Astrocyte (in vitro differentiated cells and primary cell): Measurements from ENCODE around the gene ZMIZ1. TPM values are rescaled to one million over a fixed set of nuclear protein-coding genes. Genes with fewer than 3 reads are reported as not detected.

Source experiments
- DNase-seq: peaks from one replicate; pipeline ENCODE4 v3.0.0-alpha.2; 2010; ENCODE audit warnings: low read depth
- FAIRE-seq: peaks from 2 replicates; lab custom pipeline; 2011; peaks lifted over from hg19 to GRCh38; lab: Jason Lieb, UNC
- H2AFZ ChIP-seq: 2 replicates; pipeline ENCODE4 v1.6.0; 2012; ENCODE audit warnings: low read depth, low read length, inconsistent platforms
- H3K27ac ChIP-seq: 2 replicates; pipeline ENCODE4 v1.5.1; 2011; ENCODE audit warnings: low read depth, low read length, inconsistent platforms
- H3K27me3 ChIP-seq: 2 replicates; pipeline ENCODE4 v1.6.0; 2011; ENCODE audit warnings: low read length, inconsistent platforms; ENCODE audit not compliant: insufficient read depth
- H3K36me3 ChIP-seq: 2 replicates; pipeline ENCODE4 v1.5.1; 2011; ENCODE audit warnings: low read length, inconsistent platforms; ENCODE audit not compliant: insufficient read depth
- H3K4me1 ChIP-seq: 2 replicates; pipeline ENCODE4 v1.5.1; 2011; ENCODE audit warnings: low read length, inconsistent platforms; ENCODE audit not compliant: insufficient read depth
- H3K4me2 ChIP-seq: 2 replicates; pipeline ENCODE4 v1.6.0; 2012; ENCODE audit warnings: low read length, inconsistent platforms
- H3K4me3 ChIP-seq: 2 replicates; pipeline ENCODE4 v1.5.1; 2011; ENCODE audit warnings: low read depth, mild to moderate bottlenecking, low read length, inconsistent platforms; ENCODE audit not compliant: insufficient read depth
- H3K79me2 ChIP-seq: 2 replicates; pipeline ENCODE4 v1.6.0; 2012; ENCODE audit warnings: mild to moderate bottlenecking, low read length, inconsistent platforms; ENCODE audit not compliant: insufficient read depth
- H3K9ac ChIP-seq: 2 replicates; pipeline ENCODE4 v1.6.0; 2012; ENCODE audit warnings: mild to moderate bottlenecking, low read length, inconsistent platforms
- H3K9me3 ChIP-seq: 2 replicates; pipeline ENCODE4 v1.5.1; 2012; ENCODE audit warnings: low read depth, mild to moderate bottlenecking, low read length, inconsistent platforms; ENCODE audit not compliant: insufficient read depth
- H4K20me1 ChIP-seq: 2 replicates; pipeline ENCODE4 v1.6.0; 2012; ENCODE audit warnings: low read length, inconsistent platforms; ENCODE audit not compliant: insufficient read depth
- H3K27ac Mint-ChIP-seq: one replicate; pipeline ENCODE4 v1.8.0; 2021; ENCODE audit warnings: mild to moderate bottlenecking, mixed read lengths; ENCODE audit not compliant: unreplicated experiment
- H3K27me3 Mint-ChIP-seq: one replicate; pipeline ENCODE4 v1.8.0; 2021; ENCODE audit warnings: low read depth, mixed read lengths; ENCODE audit not compliant: unreplicated experiment
- H3K36me3 Mint-ChIP-seq: one replicate; pipeline ENCODE4 v1.8.0; 2021; ENCODE audit warnings: low read depth, mixed read lengths; ENCODE audit not compliant: unreplicated experiment
- H3K4me1 Mint-ChIP-seq: one replicate; pipeline ENCODE4 v1.8.0; 2021; ENCODE audit warnings: low read depth, mixed read lengths; ENCODE audit not compliant: unreplicated experiment
- H3K4me3 Mint-ChIP-seq: one replicate; pipeline ENCODE4 v1.8.0; 2021; ENCODE audit warnings: mild to moderate bottlenecking, moderate library complexity, mixed read lengths; ENCODE audit not compliant: unreplicated experiment
- H3K9me3 Mint-ChIP-seq: one replicate; pipeline ENCODE4 v1.8.0; 2021; ENCODE audit warnings: mild to moderate bottlenecking, mixed read lengths; ENCODE audit not compliant: unreplicated experiment
- EZH2 ChIP-seq: IDR thresholded peaks from 2 replicates; pipeline ENCODE4 v1.6.1; 2012; ENCODE audit warnings: mild to moderate bottlenecking, low read length, inconsistent platforms; ENCODE audit not compliant: insufficient read depth
- total RNA-seq: library from RNA; stranded (reverse); gene quantifications from 2 replicates; pipeline ENCODE4 v1.2.1, GENCODE V29; 2021
- TF ChIP-seq, protein P1 (sequence below): IDR thresholded peaks from 2 replicates; pipeline ENCODE4 v1.5.1; 2011; ENCODE audit warnings: low read depth, mild to moderate bottlenecking, inconsistent platforms, low read length, moderate library complexity; ENCODE audit not compliant: insufficient read depth

ZMIZ1 gene
- total RNA-seq, 1 donor from 2014 or later = 45.5 TPM

DNA sequence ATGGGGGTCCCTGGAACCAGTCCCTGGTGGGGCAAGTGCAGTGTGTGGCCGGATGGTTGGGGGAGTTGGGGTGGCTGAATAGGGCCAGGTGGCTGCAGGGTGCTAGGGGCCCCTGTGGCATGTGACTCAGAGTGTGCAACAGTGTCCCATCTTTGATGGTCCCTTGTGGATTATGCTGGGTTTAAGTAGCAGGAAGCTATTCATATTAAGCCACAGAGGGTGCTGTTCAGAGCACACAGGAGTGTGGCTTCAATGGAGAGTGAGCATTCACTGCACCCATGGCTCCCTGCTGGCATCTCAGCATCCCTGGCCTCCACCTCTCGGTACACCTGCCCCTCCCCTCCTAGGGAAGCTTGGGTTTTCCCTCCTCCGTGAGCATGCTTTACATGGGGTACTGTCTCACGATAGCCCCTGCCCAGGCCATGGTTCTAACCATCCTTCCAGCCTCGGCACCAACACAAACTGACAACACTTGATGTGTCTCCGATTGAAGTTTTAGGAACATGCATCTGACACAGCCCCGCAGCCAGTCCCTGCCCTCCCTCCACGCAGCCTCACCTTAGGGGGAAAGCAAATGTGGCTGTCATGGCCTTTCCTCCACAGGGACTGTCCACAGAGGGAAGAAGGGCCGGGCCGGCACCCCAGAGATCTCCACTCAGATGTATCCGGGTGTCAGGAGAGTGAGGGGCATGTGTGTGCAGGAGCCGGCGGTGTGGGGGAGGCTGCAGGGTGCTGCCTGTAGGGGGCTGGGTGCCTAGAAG, 248.1 kb downstream of the ZMIZ1 start:
- Histone ChIP-seq H3K36me3 (peaks cover 9% of the 10 kb centered on the region), H3K27ac (no peak overlapping the region), H4K20me1 (peaks cover 44% of the 10 kb centered on the region), H3K27me3 (no peaks in the 10 kb centered on the region), H3K9ac (peak overlapping the region; percentile 13), H3K4me1 (peaks cover 37% of the 10 kb centered on the region), H3K4me3 (no peak overlapping the region), H2AFZ (no peak overlapping the region), H3K9me3 (no peaks in the 10 kb centered on the region), H3K4me2 (peak overlapping the region; percentile 69), H3K79me2 (peaks cover 3% of the 10 kb centered on the region)
- DNase-seq (peak; percentile 7), FAIRE-seq (no peak)
- H3K4me3 Mint-ChIP-seq = no peak overlapping the region
- H3K27me3 Mint-ChIP-seq = peaks cover 2% of the 10 kb centered on the region
- peaks cover 30% of the 10 kb centered on the region for H3K4me1 Mint-ChIP-seq
- TF ChIP-seq, protein P1, sequence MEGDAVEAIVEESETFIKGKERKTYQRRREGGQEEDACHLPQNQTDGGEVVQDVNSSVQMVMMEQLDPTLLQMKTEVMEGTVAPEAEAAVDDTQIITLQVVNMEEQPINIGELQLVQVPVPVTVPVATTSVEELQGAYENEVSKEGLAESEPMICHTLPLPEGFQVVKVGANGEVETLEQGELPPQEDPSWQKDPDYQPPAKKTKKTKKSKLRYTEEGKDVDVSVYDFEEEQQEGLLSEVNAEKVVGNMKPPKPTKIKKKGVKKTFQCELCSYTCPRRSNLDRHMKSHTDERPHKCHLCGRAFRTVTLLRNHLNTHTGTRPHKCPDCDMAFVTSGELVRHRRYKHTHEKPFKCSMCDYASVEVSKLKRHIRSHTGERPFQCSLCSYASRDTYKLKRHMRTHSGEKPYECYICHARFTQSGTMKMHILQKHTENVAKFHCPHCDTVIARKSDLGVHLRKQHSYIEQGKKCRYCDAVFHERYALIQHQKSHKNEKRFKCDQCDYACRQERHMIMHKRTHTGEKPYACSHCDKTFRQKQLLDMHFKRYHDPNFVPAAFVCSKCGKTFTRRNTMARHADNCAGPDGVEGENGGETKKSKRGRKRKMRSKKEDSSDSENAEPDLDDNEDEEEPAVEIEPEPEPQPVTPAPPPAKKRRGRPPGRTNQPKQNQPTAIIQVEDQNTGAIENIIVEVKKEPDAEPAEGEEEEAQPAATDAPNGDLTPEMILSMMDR = no peak
- TF ChIP-seq EZH2 = no peak
- peaks cover 13% of the 10 kb centered on the region for H3K36me3 Mint-ChIP-seq
- H3K27ac Mint-ChIP-seq = peak overlapping the region; percentile 41
- peaks cover 5% of the 10 kb centered on the region for H3K9me3 Mint-ChIP-seq

DNA sequence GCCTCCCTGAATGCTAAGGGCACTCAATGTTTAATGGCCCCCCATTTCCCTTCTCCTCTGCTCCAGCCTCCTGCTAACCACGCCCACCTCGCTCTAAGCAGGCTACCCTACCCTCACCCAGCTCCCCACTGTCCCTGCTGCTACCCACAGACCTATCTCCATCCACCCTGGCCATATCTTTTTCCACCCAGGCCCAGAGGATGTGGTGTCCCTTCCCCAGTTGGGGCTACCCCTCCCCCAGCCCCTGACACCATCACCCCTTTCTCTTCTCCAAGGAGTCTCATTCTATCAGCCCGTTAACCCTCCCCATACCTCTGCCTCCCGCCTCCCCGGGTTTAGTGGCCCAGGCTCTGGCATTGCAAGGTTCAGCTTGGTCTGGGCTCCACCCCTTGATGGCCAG, 249.6 kb downstream of the ZMIZ1 start:
- FAIRE-seq (no peak), DNase-seq (no peak)
- TF ChIP-seq EZH2 = no peak
- TF ChIP-seq, protein P1 = no peak
- peak overlapping the region; percentile 36 for H3K27ac ChIP-seq
- peak overlapping the region; percentile 27 for H3K9ac ChIP-seq
- Mint-ChIP-seq H3K9me3 (peaks cover 5% of the 10 kb centered on the region), H3K4me1 (peaks cover 40% of the 10 kb centered on the region), H3K27ac (peak overlapping the region; percentile 81), H3K36me3 (peaks cover 11% of the 10 kb centered on the region), H3K4me3 (peak overlapping the region; percentile 62), H3K27me3 (peaks cover 2% of the 10 kb centered on the region)
- no peak overlapping the region for H2AFZ ChIP-seq
- H4K20me1 ChIP-seq = peaks cover 30% of the 10 kb centered on the region
- peak overlapping the region; percentile 69 for H3K4me2 ChIP-seq
- peaks cover 47% of the 10 kb centered on the region for H3K4me1 ChIP-seq
- peaks cover under 1% of the 10 kb centered on the region for H3K36me3 ChIP-seq
- no peaks in the 10 kb centered on the region for H3K79me2 ChIP-seq
- no peak overlapping the region for H3K4me3 ChIP-seq
- no peaks in the 10 kb centered on the region for H3K9me3 ChIP-seq
- H3K27me3 ChIP-seq = no peaks in the 10 kb centered on the region
